ENCODE results near the gene DUSP12.

- TF ChIP-seq CTCF (IDR thresholded peaks at IDR 0.05) = no peak
- TF ChIP-seq POLR2A (IDR thresholded peaks at IDR 0.05) = no peak
Measured at GRCh38 chr1:161707503-161707902, 42.1 kb upstream of the DUSP12 start.
